Activated naive CD4-positive, alpha-beta T cell treated with anti-CD3 and anti-CD28 coated beads, Interleukin-2, amount 50 U/mL, for 24 hours (primary cell): ENCODE results near the gene VPS13C.

Experiments
- H3K27ac Mint-ChIP-seq: one replicate; pipeline ENCODE4 v1.8.0; 2021; ENCODE audit warnings: mild to moderate bottlenecking, mixed read lengths
- H3K27me3 Mint-ChIP-seq: one replicate; pipeline ENCODE4 v1.8.0; 2021; ENCODE audit warnings: mixed read lengths
- H3K36me3 Mint-ChIP-seq: one replicate; pipeline ENCODE4 v1.8.0; 2021; ENCODE audit warnings: mixed read lengths
- H3K4me1 Mint-ChIP-seq: one replicate; pipeline ENCODE4 v1.8.0; 2021; ENCODE audit warnings: mixed read lengths
- H3K4me3 Mint-ChIP-seq: one replicate; pipeline ENCODE4 v1.8.0; 2021; ENCODE audit warnings: mild to moderate bottlenecking, mixed read lengths
- H3K9me3 Mint-ChIP-seq: one replicate; pipeline ENCODE4 v1.8.0; 2021; ENCODE audit warnings: mixed read lengths

VPS13C gene

GRCh38 chr15:61818801-61819200 lies 241.4 kb downstream of the VPS13C start:
- H3K27me3 Mint-ChIP-seq: peaks cover 14% of the 10 kb centered on the region
- no peaks in the 10 kb centered on the region for H3K36me3 Mint-ChIP-seq
- no peaks in the 10 kb centered on the region for H3K9me3 Mint-ChIP-seq
- H3K4me1 Mint-ChIP-seq: no peaks in the 10 kb centered on the region
- no peak overlapping the region for H3K27ac Mint-ChIP-seq
- H3K4me3 Mint-ChIP-seq: no peak overlapping the region

- Mint-ChIP-seq H3K4me1 (no peaks in the 10 kb centered on the region), H3K36me3 (no peaks in the 10 kb centered on the region), H3K9me3 (no peaks in the 10 kb centered on the region), H3K27me3 (peaks cover 10% of the 10 kb centered on the region), H3K27ac (no peak overlapping the region), H3K4me3 (no peak overlapping the region)
Observed at GRCh38 chr15:61816856-61817255, 243.4 kb downstream of the VPS13C start.

- Mint-ChIP-seq H3K4me1 (no peaks in the 10 kb centered on the region), H3K36me3 (no peaks in the 10 kb centered on the region), H3K27ac (no peak overlapping the region), H3K27me3 (peaks cover 4% of the 10 kb centered on the region), H3K9me3 (no peaks in the 10 kb centered on the region), H3K4me3 (no peak overlapping the region)
Observed at GRCh38 chr15:61815356-61816083, 244.7 kb downstream of the VPS13C start.

GRCh38 chr15:61812476-61812875 lies 247.8 kb downstream of the VPS13C start:
- Mint-ChIP-seq H3K36me3 (no peaks in the 10 kb centered on the region), H3K4me1 (no peaks in the 10 kb centered on the region), H3K27ac (no peak overlapping the region), H3K9me3 (no peaks in the 10 kb centered on the region), H3K27me3 (peaks cover 6% of the 10 kb centered on the region), H3K4me3 (no peak overlapping the region)

- H3K36me3 Mint-ChIP-seq: no peaks in the 10 kb centered on the region
- H3K4me1 Mint-ChIP-seq: no peaks in the 10 kb centered on the region
- H3K4me3 Mint-ChIP-seq: no peak overlapping the region
- no peaks in the 10 kb centered on the region for H3K9me3 Mint-ChIP-seq
- H3K27me3 Mint-ChIP-seq: peaks cover 10% of the 10 kb centered on the region
- H3K27ac Mint-ChIP-seq: no peak overlapping the region
Observed at GRCh38 chr15:61811952-61812351, 248.3 kb downstream of the VPS13C start.

- no peak overlapping the region for H3K4me3 Mint-ChIP-seq
- peaks cover 9% of the 10 kb centered on the region for H3K27me3 Mint-ChIP-seq
- H3K9me3 Mint-ChIP-seq: no peaks in the 10 kb centered on the region
- no peaks in the 10 kb centered on the region for H3K36me3 Mint-ChIP-seq
- no peak overlapping the region for H3K27ac Mint-ChIP-seq
- H3K4me1 Mint-ChIP-seq: no peaks in the 10 kb centered on the region
Observed at GRCh38 chr15:61809216-61809615, 251.0 kb downstream of the VPS13C start.

GRCh38 chr15:61807281-61807929 lies 252.8 kb downstream of the VPS13C start:
- H3K9me3 Mint-ChIP-seq: no peaks in the 10 kb centered on the region
- H3K27me3 Mint-ChIP-seq: peaks cover 9% of the 10 kb centered on the region
- no peaks in the 10 kb centered on the region for H3K4me1 Mint-ChIP-seq
- no peak overlapping the region for H3K4me3 Mint-ChIP-seq
- H3K27ac Mint-ChIP-seq: no peak overlapping the region
- H3K36me3 Mint-ChIP-seq: no peaks in the 10 kb centered on the region
